Immature natural killer cell (primary cell): Measurements from ENCODE around the gene USP6NL. TPM values are rescaled to one million over a fixed set of nuclear protein-coding genes. Genes with fewer than 3 reads are reported as not detected.
"Not testable (repeated sequence)": the region's sequence is repeated elsewhere in the genome, so short reads cannot be mapped to it uniquely, and the experiment has no call there.

ENCODE experiments used
- DNase-seq, 3 donors: peaks; one replicate each; pipeline ENCODE4 v3.0.0; 2022; ENCODE audit warnings: mixed read lengths in 1 of 3
- H3K27ac Mint-ChIP-seq, 6 donors: one replicate each; pipeline ENCODE4 v1.8.0; 2020; ENCODE audit warnings: mixed read lengths in 6 of 6, mild to moderate bottlenecking in 5 of 6, inconsistent platforms in 4 of 6, moderate library complexity in 3 of 6
- H3K27me3 Mint-ChIP-seq, 3 donors: one replicate each; pipeline ENCODE4 v1.8.0; 2020 to 2021; ENCODE audit warnings: low read depth in 3 of 3, mild to moderate bottlenecking in 3 of 3, mixed read lengths in 3 of 3, moderate library complexity in 3 of 3, inconsistent platforms in 1 of 3
- H3K36me3 Mint-ChIP-seq, 3 donors: one replicate each; pipeline ENCODE4 v1.8.0; 2020; ENCODE audit warnings: mixed read lengths in 3 of 3, inconsistent platforms in 2 of 3, mild to moderate bottlenecking in 2 of 3
- H3K4me1 Mint-ChIP-seq, 2 donors: one replicate each; pipeline ENCODE4 v1.8.0; 2020; ENCODE audit warnings: inconsistent platforms in 2 of 2, mild to moderate bottlenecking in 2 of 2, mixed read lengths in 2 of 2, moderate library complexity in 1 of 2
- H3K4me3 Mint-ChIP-seq, 5 donors: one replicate each; pipeline ENCODE4 v1.8.0; 2020; ENCODE audit warnings: mild to moderate bottlenecking in 5 of 5, mixed read lengths in 5 of 5, inconsistent platforms in 3 of 5, moderate library complexity in 3 of 5
- H3K9me3 Mint-ChIP-seq, 6 donors: one replicate each; pipeline ENCODE4 v1.8.0; 2020; ENCODE audit warnings: mild to moderate bottlenecking in 6 of 6, mixed read lengths in 6 of 6, inconsistent platforms in 4 of 6, moderate library complexity in 3 of 6
- polyA plus RNA-seq, 3 donors: library from polyadenylated mRNA; unstranded; fragments of 300-500 nt; fragmentation: Illumina TruSeq; gene quantifications; one replicate each; pipeline ENCODE4 v1.2.3, GENCODE V29; 2021

USP6NL gene
- polyA plus RNA-seq, 3 donors from 2014 or later = 0.08 to 2.3 (median 1.1) TPM

GRCh38 chr10:11437391-11438142, 173.9 kb downstream of the USP6NL start:
- Mint-ChIP-seq H3K27ac (no peak overlapping the region), H3K4me3 (no peak overlapping the region), H3K27me3 (peaks cover 0 to 5% (median 0%) of the 10 kb centered on the region in 3 donors), H3K36me3 (no peaks in the 10 kb centered on the region), H3K4me1 (no peaks in the 10 kb centered on the region), H3K9me3 (no peaks in the 10 kb centered on the region)
- no peak for DNase-seq

GRCh38 chr10:11436445-11436844, 175.0 kb downstream of the USP6NL start:
- H3K27me3 Mint-ChIP-seq, H3K4me1 Mint-ChIP-seq, H3K36me3 Mint-ChIP-seq, DNase-seq, H3K9me3 Mint-ChIP-seq, H3K4me3 Mint-ChIP-seq: not testable (repeated sequence)
- H3K27ac Mint-ChIP-seq = peak overlapping the region in 1 of 6 donors; percentile 65

- Mint-ChIP-seq H3K27ac (no peak overlapping the region), H3K4me3 (no peak overlapping the region), H3K9me3 (no peaks in the 10 kb centered on the region), H3K36me3 (no peaks in the 10 kb centered on the region), H3K27me3 (peaks cover 0 to 6% (median 0%) of the 10 kb centered on the region in 3 donors), H3K4me1 (no peaks in the 10 kb centered on the region)
- no peak for DNase-seq
Measured at GRCh38 chr10:11435581-11435981, 175.9 kb downstream of the USP6NL start.

GRCh38 chr10:11434324-11434723, 177.1 kb downstream of the USP6NL start:
- Mint-ChIP-seq H3K27ac (no peak overlapping the region), H3K36me3 (no peaks in the 10 kb centered on the region), H3K27me3 (peaks cover 0 to 5% (median 0%) of the 10 kb centered on the region in 3 donors), H3K9me3 (no peaks in the 10 kb centered on the region), H3K4me3 (no peak overlapping the region), H3K4me1 (no peaks in the 10 kb centered on the region)
- DNase-seq = no peak

GRCh38 chr10:11433657-11434056, 177.8 kb downstream of the USP6NL start:
- Mint-ChIP-seq H3K4me1 (no peaks in the 10 kb centered on the region), H3K36me3 (no peaks in the 10 kb centered on the region), H3K9me3 (no peaks in the 10 kb centered on the region), H3K27me3 (peaks cover 0 to 4% (median 0%) of the 10 kb centered on the region in 3 donors), H3K27ac (no peak overlapping the region), H3K4me3 (no peak overlapping the region)
- DNase-seq = no peak

GRCh38 chr10:11431216-11431555, 180.3 kb downstream of the USP6NL start:
- no peak overlapping the region for H3K27ac Mint-ChIP-seq
- H3K36me3 Mint-ChIP-seq = no peaks in the 10 kb centered on the region
- H3K27me3 Mint-ChIP-seq = peaks cover 0 to 4% (median 0%) of the 10 kb centered on the region in 3 donors
- peaks cover 1 to 3% of the 10 kb centered on the region in 2 donors for H3K4me1 Mint-ChIP-seq
- peaks cover 0 to 2% (median 0%) of the 10 kb centered on the region in 6 donors for H3K9me3 Mint-ChIP-seq
- H3K4me3 Mint-ChIP-seq = no peak overlapping the region
- no peak for DNase-seq

- DNase-seq = no peak
- no peak overlapping the region for H3K27ac Mint-ChIP-seq
- H3K4me1 Mint-ChIP-seq = peaks cover 6 to 9% of the 10 kb centered on the region in 2 donors
- peaks cover 0 to 4% (median 0%) of the 10 kb centered on the region in 3 donors for H3K27me3 Mint-ChIP-seq
- H3K36me3 Mint-ChIP-seq = peaks cover 0 to 4% (median 4%) of the 10 kb centered on the region in 3 donors
- no peak overlapping the region for H3K4me3 Mint-ChIP-seq
- H3K9me3 Mint-ChIP-seq = peaks cover 0 to 7% (median 1%) of the 10 kb centered on the region in 6 donors
Measured at GRCh38 chr10:11430421-11431215, 180.8 kb downstream of the USP6NL start.

- Mint-ChIP-seq H3K27me3 (peaks cover 0 to 4% (median 0%) of the 10 kb centered on the region in 3 donors), H3K9me3 (peaks cover 0 to 7% (median 1%) of the 10 kb centered on the region in 6 donors), H3K27ac (no peak overlapping the region), H3K4me3 (no peak overlapping the region), H3K36me3 (peaks cover 0 to 4% (median 4%) of the 10 kb centered on the region in 3 donors), H3K4me1 (peaks cover 14 to 18% of the 10 kb centered on the region in 2 donors)
- DNase-seq = no peak
Measured at GRCh38 chr10:11429439-11430052, 181.9 kb downstream of the USP6NL start.

GRCh38 chr10:11425676-11426075, 185.8 kb downstream of the USP6NL start:
- Mint-ChIP-seq H3K9me3 (peaks cover 0 to 7% (median 3%) of the 10 kb centered on the region in 6 donors), H3K27me3 (peaks cover 0 to 2% (median 0%) of the 10 kb centered on the region in 3 donors), H3K4me1 (peaks cover 18% of the 10 kb centered on the region in 2 donors), H3K36me3 (peaks cover 0 to 14% (median 8%) of the 10 kb centered on the region in 3 donors), H3K4me3 (peak overlapping the region in 1 of 5 donors; percentile 14), H3K27ac (peak overlapping the region in 1 of 6 donors; percentile 69)
- DNase-seq = peak in 1 of 3 donors; percentile 14

GRCh38 chr10:11425296-11425610, 186.2 kb downstream of the USP6NL start:
- peaks cover 0 to 14% (median 8%) of the 10 kb centered on the region in 3 donors for H3K36me3 Mint-ChIP-seq
- H3K4me1 Mint-ChIP-seq = peaks cover 18% of the 10 kb centered on the region in 2 donors
- peak overlapping the region in 1 of 6 donors; percentile 23 for H3K27ac Mint-ChIP-seq
- DNase-seq = no peak
- no peak overlapping the region for H3K4me3 Mint-ChIP-seq
- H3K9me3 Mint-ChIP-seq = peaks cover 0 to 7% (median 3%) of the 10 kb centered on the region in 6 donors
- H3K27me3 Mint-ChIP-seq = peaks cover 0 to 2% (median 0%) of the 10 kb centered on the region in 3 donors

GRCh38 chr10:11424456-11425295, 186.8 kb downstream of the USP6NL start:
- DNase-seq = no peak
- H3K4me1 Mint-ChIP-seq = peaks cover 18% of the 10 kb centered on the region in 2 donors
- peaks cover 2 to 14% (median 8%) of the 10 kb centered on the region in 3 donors for H3K36me3 Mint-ChIP-seq
- peaks cover 0 to 2% (median 0%) of the 10 kb centered on the region in 3 donors for H3K27me3 Mint-ChIP-seq
- H3K4me3 Mint-ChIP-seq = no peak overlapping the region
- H3K9me3 Mint-ChIP-seq = peaks cover 0 to 7% (median 3%) of the 10 kb centered on the region in 6 donors
- H3K27ac Mint-ChIP-seq = peak overlapping the region in 2 of 6 donors; percentile 14 to 23

- no peak overlapping the region for H3K27ac Mint-ChIP-seq
- DNase-seq = no peak
- H3K4me1 Mint-ChIP-seq = peaks cover 0 to 1% of the 10 kb centered on the region in 2 donors
- no peak overlapping the region for H3K4me3 Mint-ChIP-seq
- H3K9me3 Mint-ChIP-seq = peaks cover 0 to 5% (median 2%) of the 10 kb centered on the region in 6 donors
- peaks cover 3 to 9% (median 9%) of the 10 kb centered on the region in 3 donors for H3K36me3 Mint-ChIP-seq
- H3K27me3 Mint-ChIP-seq = no peaks in the 10 kb centered on the region
Measured at GRCh38 chr10:11416974-11417373, 194.5 kb downstream of the USP6NL start.

GRCh38 chr10:11415095-11415494, 196.4 kb downstream of the USP6NL start:
- Mint-ChIP-seq H3K27me3 (no peaks in the 10 kb centered on the region), H3K4me1 (peaks cover 0 to 1% of the 10 kb centered on the region in 2 donors), H3K27ac (no peak overlapping the region), H3K36me3 (peaks cover 3 to 9% (median 4%) of the 10 kb centered on the region in 3 donors), H3K9me3 (peaks cover 0 to 5% (median 2%) of the 10 kb centered on the region in 6 donors), H3K4me3 (no peak overlapping the region)
- no peak for DNase-seq
